ENCODE results near the gene CLCNKA. TPM values are rescaled to one million over a fixed set of nuclear protein-coding genes. Genes with fewer than 3 reads are reported as not detected.

CLCNKA gene
- total RNA-seq, 2 experiments from 2014 or later, result not detected

- BruUV-seq (replicated peaks), result no TSS peak
- intact Hi-C loops (cut with micrococcal nuclease; ENCODE audit: unreplicated experiment), result no loop called here
- H3K36me3 ChIP-seq (ENCODE audit: insufficient read depth, low read length), result no peaks in the 10 kb centered on the region
- H3K9me3 ChIP-seq (ENCODE audit: low read length), result no peaks in the 10 kb centered on the region
- H3K4me2 ChIP-seq (ENCODE audit: low read length), result no peak overlapping the region
- CTCF ChIA-PET (ENCODE audit: unreplicated experiment), result no interaction called here
- no peak overlapping the region for H2AFZ ChIP-seq (ENCODE audit: low read length)
- no peak for DNase-seq (ENCODE audit: low spot score)
- H3K9me2 ChIP-seq (ENCODE audit: insufficient read depth, low read length), result no peaks in the 10 kb centered on the region
- no peak overlapping the region for H3K27ac ChIP-seq (ENCODE audit: low read depth, low read length, poor library complexity, severe bottlenecking)
- TF ChIP-seq EZH2phosphoT487 (IDR thresholded peaks at IDR 0.05; ENCODE audit: borderline replicate concordance, low read depth, low read length), result no peak
- TF ChIP-seq, protein P1, sequence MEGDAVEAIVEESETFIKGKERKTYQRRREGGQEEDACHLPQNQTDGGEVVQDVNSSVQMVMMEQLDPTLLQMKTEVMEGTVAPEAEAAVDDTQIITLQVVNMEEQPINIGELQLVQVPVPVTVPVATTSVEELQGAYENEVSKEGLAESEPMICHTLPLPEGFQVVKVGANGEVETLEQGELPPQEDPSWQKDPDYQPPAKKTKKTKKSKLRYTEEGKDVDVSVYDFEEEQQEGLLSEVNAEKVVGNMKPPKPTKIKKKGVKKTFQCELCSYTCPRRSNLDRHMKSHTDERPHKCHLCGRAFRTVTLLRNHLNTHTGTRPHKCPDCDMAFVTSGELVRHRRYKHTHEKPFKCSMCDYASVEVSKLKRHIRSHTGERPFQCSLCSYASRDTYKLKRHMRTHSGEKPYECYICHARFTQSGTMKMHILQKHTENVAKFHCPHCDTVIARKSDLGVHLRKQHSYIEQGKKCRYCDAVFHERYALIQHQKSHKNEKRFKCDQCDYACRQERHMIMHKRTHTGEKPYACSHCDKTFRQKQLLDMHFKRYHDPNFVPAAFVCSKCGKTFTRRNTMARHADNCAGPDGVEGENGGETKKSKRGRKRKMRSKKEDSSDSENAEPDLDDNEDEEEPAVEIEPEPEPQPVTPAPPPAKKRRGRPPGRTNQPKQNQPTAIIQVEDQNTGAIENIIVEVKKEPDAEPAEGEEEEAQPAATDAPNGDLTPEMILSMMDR (conservative IDR thresholded peaks at IDR 0.05; ENCODE audit: low read length), result no peak
- no peaks in the 10 kb centered on the region for H4K20me1 ChIP-seq (ENCODE audit: insufficient read depth, low read length)
- no peak overlapping the region for H3K4me3 ChIP-seq (ENCODE audit: low read depth, low read length, poor library complexity, severe bottlenecking)
- no peaks in the 10 kb centered on the region for H3K79me2 ChIP-seq (ENCODE audit: insufficient read depth, low read depth, low read length)
- POLR2A ChIA-PET, result no interaction called here
- H3K4me1 ChIP-seq (ENCODE audit: insufficient read depth, low read length, poor library complexity, severe bottlenecking), result peaks cover 6% of the 10 kb centered on the region
Measured at GRCh38 chr1:16047791-16048475, 26.1 kb downstream of the CLCNKA start.

GRCh38 chr1:16048573-16049189, 26.8 kb downstream of the CLCNKA start:
- intact Hi-C loops (cut with micrococcal nuclease; ENCODE audit: unreplicated experiment), result no loop called here
- no peak overlapping the region for H3K4me3 ChIP-seq (ENCODE audit: low read depth, low read length, poor library complexity, severe bottlenecking)
- no peak overlapping the region for H2AFZ ChIP-seq (ENCODE audit: low read length)
- H3K27ac ChIP-seq (ENCODE audit: low read depth, low read length, poor library complexity, severe bottlenecking), result no peak overlapping the region
- peaks cover 6% of the 10 kb centered on the region for H3K4me1 ChIP-seq (ENCODE audit: insufficient read depth, low read length, poor library complexity, severe bottlenecking)
- no peaks in the 10 kb centered on the region for H3K79me2 ChIP-seq (ENCODE audit: insufficient read depth, low read depth, low read length)
- no peaks in the 10 kb centered on the region for H3K9me3 ChIP-seq (ENCODE audit: low read length)
- H3K36me3 ChIP-seq (ENCODE audit: insufficient read depth, low read length), result no peaks in the 10 kb centered on the region
- no peaks in the 10 kb centered on the region for H4K20me1 ChIP-seq (ENCODE audit: insufficient read depth, low read length)
- ChIA-PET CTCF (ENCODE audit: unreplicated experiment) (no interaction called here), POLR2A (no interaction called here)
- peak overlapping the region; percentile 50 for H3K4me2 ChIP-seq (ENCODE audit: low read length)
- no TSS peak for BruUV-seq (replicated peaks)
- DNase-seq (ENCODE audit: low spot score), result peak; percentile 51
- no peaks in the 10 kb centered on the region for H3K9me2 ChIP-seq (ENCODE audit: insufficient read depth, low read length)
- TF ChIP-seq EZH2phosphoT487 (IDR thresholded peaks at IDR 0.05; ENCODE audit: borderline replicate concordance, low read depth, low read length), result no peak
- TF ChIP-seq, protein P1 (conservative IDR thresholded peaks at IDR 0.05; ENCODE audit: low read length), result 0 out of 2 replicates have a peak, but pooled peaks have one; percentile 22

GRCh38 chr1:16050328-16050727, 28.5 kb downstream of the CLCNKA start:
- H3K4me1 ChIP-seq (ENCODE audit: insufficient read depth, low read length, poor library complexity, severe bottlenecking), result peaks cover 6% of the 10 kb centered on the region

More at GRCh38 chr1:16050328-16050727, 28.5 kb downstream of the CLCNKA start:
- TF ChIP-seq, protein P1 (conservative IDR thresholded peaks at IDR 0.05; ENCODE audit: low read length), result no peak
- no peak for TF ChIP-seq EZH2phosphoT487 (IDR thresholded peaks at IDR 0.05; ENCODE audit: borderline replicate concordance, low read depth, low read length)
- Histone ChIP-seq H3K36me3 (ENCODE audit: insufficient read depth, low read length) (no peaks in the 10 kb centered on the region), H4K20me1 (ENCODE audit: insufficient read depth, low read length) (no peaks in the 10 kb centered on the region), H3K9me3 (ENCODE audit: low read length) (no peaks in the 10 kb centered on the region), H3K4me2 (ENCODE audit: low read length) (no peak overlapping the region), H3K4me3 (ENCODE audit: low read depth, low read length, poor library complexity, severe bottlenecking) (no peak overlapping the region), H2AFZ (ENCODE audit: low read length) (no peak overlapping the region), H3K79me2 (ENCODE audit: insufficient read depth, low read depth, low read length) (no peaks in the 10 kb centered on the region), H3K27ac (ENCODE audit: low read depth, low read length, poor library complexity, severe bottlenecking) (no peak overlapping the region), H3K9me2 (ENCODE audit: insufficient read depth, low read length) (no peaks in the 10 kb centered on the region)
- no peak for DNase-seq (ENCODE audit: low spot score)
- ChIA-PET POLR2A (no interaction called here), CTCF (ENCODE audit: unreplicated experiment) (no interaction called here)
- intact Hi-C loops (cut with micrococcal nuclease; ENCODE audit: unreplicated experiment), result no loop called here
- BruUV-seq (replicated peaks), result no TSS peak
